ENCODE data around the gene CACNA2D3. TPM values are rescaled to one million over a fixed set of nuclear protein-coding genes. Genes with fewer than 3 reads are reported as not detected.

Gene CACNA2D3
- total RNA-seq, 1 donor from 2014 or later: 21.2 TPM

GRCh38 chr3:54733106-54734006, 611.0 kb downstream of the CACNA2D3 start:
- no peaks in the 10 kb centered on the region for H3K27me3 ChIP-seq (ENCODE audit: low read depth)
- H3K9me3 ChIP-seq (replicated peaks): peaks cover 10% of the 10 kb centered on the region
- TF ChIP-seq CTCF (IDR thresholded peaks at IDR 0.05; ENCODE audit: borderline replicate concordance): no peak
- H3K36me3 ChIP-seq: no peaks in the 10 kb centered on the region
- DNase-seq: no peak
- H3K4me1 ChIP-seq: peaks cover 4% of the 10 kb centered on the region
- intact Hi-C loops (cut with micrococcal nuclease): no loop called here
- H3K4me3 ChIP-seq: no peak overlapping the region
- no peak overlapping the region for H3K27ac ChIP-seq (replicated peaks)

GRCh38 chr3:54736459-54736858, 614.1 kb downstream of the CACNA2D3 start:
- Histone ChIP-seq H3K9me3 (replicated peaks) (no peaks in the 10 kb centered on the region), H3K27me3 (ENCODE audit: low read depth) (no peaks in the 10 kb centered on the region), H3K4me3 (no peak overlapping the region), H3K36me3 (no peaks in the 10 kb centered on the region), H3K4me1 (peaks cover 4% of the 10 kb centered on the region), H3K27ac (replicated peaks) (no peak overlapping the region)
- DNase-seq: no peak
- intact Hi-C loops (cut with micrococcal nuclease): no loop called here
- TF ChIP-seq CTCF (IDR thresholded peaks at IDR 0.05; ENCODE audit: borderline replicate concordance): no peak

GRCh38 chr3:54743755-54744154, 621.4 kb downstream of the CACNA2D3 start:
- TF ChIP-seq CTCF (IDR thresholded peaks at IDR 0.05; ENCODE audit: borderline replicate concordance): no peak
- no peak for DNase-seq
- Histone ChIP-seq H3K27ac (replicated peaks) (no peak overlapping the region), H3K4me1 (no peaks in the 10 kb centered on the region), H3K27me3 (ENCODE audit: low read depth) (no peaks in the 10 kb centered on the region), H3K9me3 (replicated peaks) (no peaks in the 10 kb centered on the region), H3K36me3 (no peaks in the 10 kb centered on the region), H3K4me3 (no peak overlapping the region)
- intact Hi-C loops (cut with micrococcal nuclease): no loop called here

- no peaks in the 10 kb centered on the region for H3K4me1 ChIP-seq
- no peaks in the 10 kb centered on the region for H3K27me3 ChIP-seq (ENCODE audit: low read depth)
- no peaks in the 10 kb centered on the region for H3K9me3 ChIP-seq (replicated peaks)
- no peak for TF ChIP-seq CTCF (IDR thresholded peaks at IDR 0.05; ENCODE audit: borderline replicate concordance)
- no peak for DNase-seq
- H3K4me3 ChIP-seq: no peak overlapping the region
- no peak overlapping the region for H3K27ac ChIP-seq (replicated peaks)
- intact Hi-C loops (cut with micrococcal nuclease): no loop called here
- H3K36me3 ChIP-seq: no peaks in the 10 kb centered on the region
Observed at GRCh38 chr3:54744291-54744690, 621.9 kb downstream of the CACNA2D3 start.

- TF ChIP-seq CTCF (IDR thresholded peaks at IDR 0.05; ENCODE audit: borderline replicate concordance): no peak
- no peak for DNase-seq
- no peaks in the 10 kb centered on the region for H3K27me3 ChIP-seq (ENCODE audit: low read depth)
- no peaks in the 10 kb centered on the region for H3K36me3 ChIP-seq
- no peaks in the 10 kb centered on the region for H3K9me3 ChIP-seq (replicated peaks)
- H3K4me1 ChIP-seq: no peaks in the 10 kb centered on the region
- H3K4me3 ChIP-seq: no peak overlapping the region
- intact Hi-C loops (cut with micrococcal nuclease): no loop called here
- no peak overlapping the region for H3K27ac ChIP-seq (replicated peaks)
Observed at GRCh38 chr3:54745843-54746242, 623.5 kb downstream of the CACNA2D3 start.
